OCI-LY3 (cell line): Measurements from ENCODE around the gene CNGB1.

Experiments
- H2AFZ ChIP-seq: fragments of 200-600, 300-600 bp; shearing (Covaris generic); 2 replicates; pipeline ENCODE4 v1.6.0; 2014; ENCODE audit warnings: antibody characterized with exemption, low read depth, low read length
- H3K27ac ChIP-seq: fragments of 200-600, 300-600 bp; sonication (generic); 2 replicates; pipeline ENCODE4 v1.5.1; 2014; ENCODE audit warnings: mild to moderate bottlenecking, low read length, moderate library complexity, mixed read lengths
- H3K27me3 ChIP-seq: fragments of 200-600, 300-600 bp; sonication (generic); 2 replicates; pipeline ENCODE4 v1.6.1; 2014; ENCODE audit warnings: low read depth, low read length, mixed read lengths
- H3K36me3 ChIP-seq: fragments of 200-600, 300-600 bp; sonication (generic); replicated peaks from 2 replicates; pipeline ENCODE3; 2014; ENCODE audit warnings: low read depth, low read length, mixed read lengths
- H3K4me1 ChIP-seq: fragments of 300-600, 200-600 bp; sonication (generic); 2 replicates; pipeline ENCODE4 v1.6.1; 2014; ENCODE audit warnings: low read length, mixed read lengths
- H3K4me2 ChIP-seq: fragments of 200-600, 300-600 bp; sonication (generic); 2 replicates; pipeline ENCODE4 v1.6.1; 2014; ENCODE audit warnings: low read length, mixed read lengths
- H3K4me3 ChIP-seq: fragments of 300-600, 200-600 bp; sonication (generic); 2 replicates; pipeline ENCODE4 v1.5.1; 2014; ENCODE audit warnings: antibody characterized with exemption, mild to moderate bottlenecking, low read length, moderate library complexity
- H3K79me2 ChIP-seq: fragments of 300-600, 200-600 bp; shearing (Covaris generic); 2 replicates; pipeline ENCODE4 v1.6.1; 2014; ENCODE audit warnings: mild to moderate bottlenecking, low read length, mixed read lengths
- H3K9ac ChIP-seq: fragments of 300-600, 200-600 bp; shearing (Covaris generic); 2 replicates; pipeline ENCODE4 v1.6.0; 2014; ENCODE audit warnings: mild to moderate bottlenecking, low read length, moderate library complexity
- H3K9me3 ChIP-seq: fragments of 200-600, 300-600 bp; shearing (Covaris generic); 2 replicates; pipeline ENCODE4 v1.6.1; 2014; ENCODE audit warnings: low read length, mixed read lengths; ENCODE audit not compliant: insufficient read depth
- H4K20me1 ChIP-seq: fragments of 200-600, 300-600 bp; sonication (generic); 2 replicates; pipeline ENCODE4 v1.6.1; 2016; ENCODE audit warnings: low read length, mixed read lengths; ENCODE audit not compliant: insufficient read depth
- EZH2phosphoT487 ChIP-seq: fragments of 200-600 bp; shearing (Covaris generic); IDR thresholded peaks from 2 replicates; pipeline ENCODE4 v1.6.1; 2018; ENCODE audit warnings: antibody characterized with exemption, mixed run types, low read depth
- TF ChIP-seq, protein P1 (sequence below): fragments of 200-600, 300-600 bp; sonication (generic); IDR thresholded peaks from 2 replicates; pipeline ENCODE4 v1.5.1; 2014; ENCODE audit warnings: antibody characterized with exemption, low read length, low read depth

Gene CNGB1

DNA sequence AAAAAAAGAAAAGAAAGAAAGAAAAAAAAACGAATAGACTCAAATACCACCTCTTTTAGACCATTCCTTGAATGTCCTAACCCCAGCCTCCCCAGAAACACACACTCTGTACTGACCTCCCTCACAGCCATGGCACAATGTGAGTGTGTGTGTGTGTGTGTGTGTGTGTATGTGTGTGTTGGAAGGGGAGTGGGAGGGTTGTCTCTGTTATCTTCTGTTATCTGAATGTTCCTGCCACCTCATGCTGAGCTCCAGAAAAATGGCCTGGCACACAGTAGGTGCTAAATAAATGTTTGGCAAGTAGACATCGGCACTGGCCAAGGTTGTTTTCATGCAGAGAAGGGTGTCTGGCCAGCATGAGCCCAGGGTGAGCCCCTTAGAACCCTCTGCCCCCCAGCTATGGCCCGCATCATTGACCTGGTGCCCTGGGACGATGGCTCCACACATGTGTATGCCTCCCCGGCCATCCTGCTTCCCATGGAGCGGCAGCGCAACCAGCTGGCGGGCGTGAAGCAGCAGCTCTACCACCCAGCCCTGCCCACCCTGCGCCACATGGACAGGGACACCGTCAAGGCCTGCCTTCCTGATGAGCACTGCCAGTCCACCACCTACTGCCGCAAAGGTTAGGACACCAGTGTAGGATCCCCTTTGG lies 6.6 kb upstream of the CNGB1 start:
- H3K4me2 ChIP-seq = no peak overlapping the region
- H2AFZ ChIP-seq = no peak overlapping the region
- TF ChIP-seq, protein P1, sequence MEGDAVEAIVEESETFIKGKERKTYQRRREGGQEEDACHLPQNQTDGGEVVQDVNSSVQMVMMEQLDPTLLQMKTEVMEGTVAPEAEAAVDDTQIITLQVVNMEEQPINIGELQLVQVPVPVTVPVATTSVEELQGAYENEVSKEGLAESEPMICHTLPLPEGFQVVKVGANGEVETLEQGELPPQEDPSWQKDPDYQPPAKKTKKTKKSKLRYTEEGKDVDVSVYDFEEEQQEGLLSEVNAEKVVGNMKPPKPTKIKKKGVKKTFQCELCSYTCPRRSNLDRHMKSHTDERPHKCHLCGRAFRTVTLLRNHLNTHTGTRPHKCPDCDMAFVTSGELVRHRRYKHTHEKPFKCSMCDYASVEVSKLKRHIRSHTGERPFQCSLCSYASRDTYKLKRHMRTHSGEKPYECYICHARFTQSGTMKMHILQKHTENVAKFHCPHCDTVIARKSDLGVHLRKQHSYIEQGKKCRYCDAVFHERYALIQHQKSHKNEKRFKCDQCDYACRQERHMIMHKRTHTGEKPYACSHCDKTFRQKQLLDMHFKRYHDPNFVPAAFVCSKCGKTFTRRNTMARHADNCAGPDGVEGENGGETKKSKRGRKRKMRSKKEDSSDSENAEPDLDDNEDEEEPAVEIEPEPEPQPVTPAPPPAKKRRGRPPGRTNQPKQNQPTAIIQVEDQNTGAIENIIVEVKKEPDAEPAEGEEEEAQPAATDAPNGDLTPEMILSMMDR = no peak
- TF ChIP-seq EZH2phosphoT487 = no peak
- no peaks in the 10 kb centered on the region for H3K36me3 ChIP-seq
- no peak overlapping the region for H3K4me3 ChIP-seq
- H3K27me3 ChIP-seq = peaks cover 3% of the 10 kb centered on the region; the same call in 1 of the 2 replicates
- H3K9me3 ChIP-seq = no peaks in the 10 kb centered on the region
- H3K27ac ChIP-seq = no peak overlapping the region
- H3K9ac ChIP-seq = no peak overlapping the region
- H4K20me1 ChIP-seq = no peaks in the 10 kb centered on the region
- no peaks in the 10 kb centered on the region for H3K79me2 ChIP-seq
- no peaks in the 10 kb centered on the region for H3K4me1 ChIP-seq

DNA sequence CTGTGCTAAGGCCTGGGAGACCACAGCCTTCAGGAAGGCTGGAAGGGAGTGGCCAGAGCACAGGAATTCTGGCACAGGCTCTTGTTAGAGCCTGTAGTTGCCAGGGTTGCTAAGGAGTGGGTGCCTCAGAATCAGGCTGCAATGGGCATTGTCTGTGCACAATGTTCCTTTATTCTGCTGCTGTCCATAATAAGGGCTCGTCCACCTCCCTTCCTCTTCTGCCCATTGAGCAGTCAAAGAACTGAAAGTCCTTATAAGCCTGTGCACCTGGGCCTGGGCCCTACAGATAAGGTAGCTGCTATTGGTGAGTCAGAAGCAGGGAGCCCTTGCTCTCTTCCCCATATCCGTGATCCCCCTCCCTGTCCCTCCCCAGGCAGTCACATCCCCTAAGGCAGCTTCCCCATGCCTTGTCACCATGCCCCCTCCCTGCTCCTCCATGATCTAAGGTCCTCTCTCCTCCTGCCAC lies 5.4 kb upstream of the CNGB1 start:
- TF ChIP-seq EZH2phosphoT487 = no peak
- TF ChIP-seq, protein P1 = no peak
- Histone ChIP-seq H3K36me3 (no peaks in the 10 kb centered on the region), H3K27ac (no peak overlapping the region), H3K27me3 (peaks cover 5% of the 10 kb centered on the region; the same call in 1 of the 2 replicates), H3K4me2 (no peak overlapping the region), H2AFZ (no peak overlapping the region), H3K79me2 (no peaks in the 10 kb centered on the region), H3K4me3 (no peak overlapping the region), H3K4me1 (no peaks in the 10 kb centered on the region), H3K9ac (no peak overlapping the region), H3K9me3 (no peaks in the 10 kb centered on the region), H4K20me1 (no peaks in the 10 kb centered on the region)

DNA sequence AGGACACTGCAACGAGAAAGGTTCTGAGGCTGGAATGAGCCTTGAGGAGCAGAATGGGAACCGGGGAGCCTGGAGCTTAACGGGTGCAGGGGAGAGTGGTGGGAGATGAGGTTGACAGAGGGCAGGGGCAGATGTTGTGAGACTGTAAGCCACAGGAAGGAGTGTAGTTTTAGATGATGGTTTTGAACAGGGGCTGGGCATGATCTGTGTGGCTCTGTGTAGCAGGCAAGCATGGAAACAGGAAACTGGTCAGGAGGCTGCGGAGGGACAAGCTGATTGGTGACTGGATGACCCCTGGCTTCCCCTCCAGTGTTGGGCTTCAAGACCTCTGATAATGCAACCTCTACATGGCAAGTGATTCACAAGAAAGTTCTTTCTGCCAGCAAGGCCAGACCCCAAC lies 1.4 kb upstream of the CNGB1 start:
- no peaks in the 10 kb centered on the region for H3K9me3 ChIP-seq
- H3K4me3 ChIP-seq = no peak overlapping the region
- H3K79me2 ChIP-seq = no peaks in the 10 kb centered on the region
- H3K27me3 ChIP-seq = peaks cover 17% of the 10 kb centered on the region
- no peaks in the 10 kb centered on the region for H4K20me1 ChIP-seq
- TF ChIP-seq, protein P1 = no peak
- no peak for TF ChIP-seq EZH2phosphoT487
- no peaks in the 10 kb centered on the region for H3K4me1 ChIP-seq
- H3K9ac ChIP-seq = no peak overlapping the region
- H3K36me3 ChIP-seq = no peaks in the 10 kb centered on the region
- H3K27ac ChIP-seq = no peak overlapping the region
- no peak overlapping the region for H2AFZ ChIP-seq
- no peak overlapping the region for H3K4me2 ChIP-seq

DNA sequence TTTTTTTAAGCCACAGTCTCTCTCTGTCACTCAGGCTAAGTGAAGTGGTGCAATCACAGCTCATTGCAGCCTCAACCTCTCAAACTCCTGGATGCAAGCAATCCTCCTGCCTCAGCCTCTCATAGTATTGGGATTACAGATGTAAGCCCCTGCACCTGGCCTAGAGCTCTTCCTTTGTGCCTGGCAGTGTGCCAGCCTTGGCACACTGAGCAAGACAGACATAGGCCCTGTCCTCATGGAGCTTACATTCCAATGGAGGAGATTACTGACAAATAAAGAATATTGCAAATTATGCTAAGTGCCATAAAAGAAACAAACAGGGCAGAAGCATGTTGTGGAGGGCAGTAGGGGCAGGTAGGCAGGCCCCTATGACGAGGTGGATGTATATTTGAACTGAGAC lies 920 bp upstream of the CNGB1 start:
- Histone ChIP-seq H2AFZ (no peak overlapping the region), H3K27me3 (peaks cover 17% of the 10 kb centered on the region), H3K4me2 (no peak overlapping the region)

More for the DNA sequence above, 920 bp upstream of the CNGB1 start:
- Histone ChIP-seq H3K27ac (no peak overlapping the region), H3K9me3 (no peaks in the 10 kb centered on the region), H3K9ac (no peak overlapping the region), H3K79me2 (no peaks in the 10 kb centered on the region), H4K20me1 (no peaks in the 10 kb centered on the region), H3K36me3 (no peaks in the 10 kb centered on the region), H3K4me3 (no peak overlapping the region), H3K4me1 (0 out of 2 replicates have a peak, but pooled peaks cover 2% of the 10 kb centered on the region)
- TF ChIP-seq EZH2phosphoT487 = no peak
- TF ChIP-seq, protein P1 = no peak
